Astrocyte (in vitro differentiated cells and primary cell): ENCODE data around the gene KLF17. TPM values are rescaled to one million over a fixed set of nuclear protein-coding genes. Genes with fewer than 3 reads are reported as not detected.

Experiments
- DNase-seq: peaks from one replicate; pipeline ENCODE4 v3.0.0-alpha.2; 2010; ENCODE audit warnings: low read depth
- FAIRE-seq: peaks from 2 replicates; lab custom pipeline; 2011; peaks lifted over from hg19 to GRCh38; lab: Jason Lieb, UNC
- H2AFZ ChIP-seq: 2 replicates; pipeline ENCODE4 v1.6.0; 2012; ENCODE audit warnings: low read depth, low read length, inconsistent platforms
- H3K27ac ChIP-seq: 2 replicates; pipeline ENCODE4 v1.5.1; 2011; ENCODE audit warnings: low read depth, low read length, inconsistent platforms
- H3K27me3 ChIP-seq: 2 replicates; pipeline ENCODE4 v1.6.0; 2011; ENCODE audit warnings: low read length, inconsistent platforms; ENCODE audit not compliant: insufficient read depth
- H3K36me3 ChIP-seq: 2 replicates; pipeline ENCODE4 v1.5.1; 2011; ENCODE audit warnings: low read length, inconsistent platforms; ENCODE audit not compliant: insufficient read depth
- H3K4me1 ChIP-seq: 2 replicates; pipeline ENCODE4 v1.5.1; 2011; ENCODE audit warnings: low read length, inconsistent platforms; ENCODE audit not compliant: insufficient read depth
- H3K4me2 ChIP-seq: 2 replicates; pipeline ENCODE4 v1.6.0; 2012; ENCODE audit warnings: low read length, inconsistent platforms
- H3K4me3 ChIP-seq: 2 replicates; pipeline ENCODE4 v1.5.1; 2011; ENCODE audit warnings: low read depth, mild to moderate bottlenecking, low read length, inconsistent platforms; ENCODE audit not compliant: insufficient read depth
- H3K79me2 ChIP-seq: 2 replicates; pipeline ENCODE4 v1.6.0; 2012; ENCODE audit warnings: mild to moderate bottlenecking, low read length, inconsistent platforms; ENCODE audit not compliant: insufficient read depth
- H3K9ac ChIP-seq: 2 replicates; pipeline ENCODE4 v1.6.0; 2012; ENCODE audit warnings: mild to moderate bottlenecking, low read length, inconsistent platforms
- H3K9me3 ChIP-seq: 2 replicates; pipeline ENCODE4 v1.5.1; 2012; ENCODE audit warnings: low read depth, mild to moderate bottlenecking, low read length, inconsistent platforms; ENCODE audit not compliant: insufficient read depth
- H4K20me1 ChIP-seq: 2 replicates; pipeline ENCODE4 v1.6.0; 2012; ENCODE audit warnings: low read length, inconsistent platforms; ENCODE audit not compliant: insufficient read depth
- H3K27ac Mint-ChIP-seq: one replicate; pipeline ENCODE4 v1.8.0; 2021; ENCODE audit warnings: mild to moderate bottlenecking, mixed read lengths; ENCODE audit not compliant: unreplicated experiment
- H3K27me3 Mint-ChIP-seq: one replicate; pipeline ENCODE4 v1.8.0; 2021; ENCODE audit warnings: low read depth, mixed read lengths; ENCODE audit not compliant: unreplicated experiment
- H3K36me3 Mint-ChIP-seq: one replicate; pipeline ENCODE4 v1.8.0; 2021; ENCODE audit warnings: low read depth, mixed read lengths; ENCODE audit not compliant: unreplicated experiment
- H3K4me1 Mint-ChIP-seq: one replicate; pipeline ENCODE4 v1.8.0; 2021; ENCODE audit warnings: low read depth, mixed read lengths; ENCODE audit not compliant: unreplicated experiment
- H3K4me3 Mint-ChIP-seq: one replicate; pipeline ENCODE4 v1.8.0; 2021; ENCODE audit warnings: mild to moderate bottlenecking, moderate library complexity, mixed read lengths; ENCODE audit not compliant: unreplicated experiment
- H3K9me3 Mint-ChIP-seq: one replicate; pipeline ENCODE4 v1.8.0; 2021; ENCODE audit warnings: mild to moderate bottlenecking, mixed read lengths; ENCODE audit not compliant: unreplicated experiment
- CTCF ChIP-seq: IDR thresholded peaks from 2 replicates; pipeline ENCODE4 v1.5.1; 2011; ENCODE audit warnings: low read depth, mild to moderate bottlenecking, inconsistent platforms, low read length, moderate library complexity; ENCODE audit not compliant: insufficient read depth
- EZH2 ChIP-seq: IDR thresholded peaks from 2 replicates; pipeline ENCODE4 v1.6.1; 2012; ENCODE audit warnings: mild to moderate bottlenecking, low read length, inconsistent platforms; ENCODE audit not compliant: insufficient read depth
- total RNA-seq: library from RNA; stranded (reverse); gene quantifications from 2 replicates; pipeline ENCODE4 v1.2.1, GENCODE V29; 2021

KLF17 gene
- total RNA-seq, 1 donor from 2014 or later, result 0.09 TPM

GRCh38 chr1:44141531-44141930 is 22.9 kb downstream of the KLF17 start, which contains the start of gene KLF18:
Gene KLF18, minus strand, starts transcription at chr1:44141631. Its CDS starts 0 bp downstream, at chr1:44141631.
- FAIRE-seq (no peak), DNase-seq (no peak)
- no peak within 1 kb of the TSS for H3K9ac ChIP-seq
- peaks cover 2% of the 10 kb centered on the region for H3K9me3 ChIP-seq
- no peaks in the 10 kb centered on the region for H3K36me3 Mint-ChIP-seq
- peaks cover 14% of the 10 kb centered on the region for H3K9me3 Mint-ChIP-seq
- H3K36me3 ChIP-seq, result no peaks in the 10 kb centered on the region
- H3K4me3 Mint-ChIP-seq, result no peak within 1 kb of the TSS
- no peak for TF ChIP-seq EZH2
- TF ChIP-seq CTCF, result no peak
- H3K4me2 ChIP-seq, result no peak within 1 kb of the TSS
- H3K27me3 ChIP-seq, result no peaks in the 10 kb centered on the region
- H3K79me2 ChIP-seq, result no peaks in the 10 kb centered on the region
- peaks cover 15% of the 10 kb centered on the region for H3K27me3 Mint-ChIP-seq
- no peak within 1 kb of the TSS for H3K27ac ChIP-seq
- no peaks in the 10 kb centered on the region for H3K4me1 ChIP-seq
- H3K4me3 ChIP-seq, result no peak within 1 kb of the TSS
- H3K4me1 Mint-ChIP-seq, result no peaks in the 10 kb centered on the region
- no peak within 1 kb of the TSS for H3K27ac Mint-ChIP-seq
- H4K20me1 ChIP-seq, result no peaks in the 10 kb centered on the region
- H2AFZ ChIP-seq, result no peak within 1 kb of the TSS

GRCh38 chr1:44144962-44145756 is 26.5 kb downstream of the KLF17 start:
- no peak overlapping the region for H3K4me3 Mint-ChIP-seq
- H4K20me1 ChIP-seq, result no peaks in the 10 kb centered on the region
- peaks cover 15% of the 10 kb centered on the region for H3K9me3 Mint-ChIP-seq
- no peaks in the 10 kb centered on the region for H3K4me1 ChIP-seq
- H3K27ac Mint-ChIP-seq, result no peak overlapping the region
- H3K9ac ChIP-seq, result no peak overlapping the region
- TF ChIP-seq CTCF (no peak), EZH2 (no peak)
- H3K4me2 ChIP-seq, result no peak overlapping the region
- H3K36me3 Mint-ChIP-seq, result no peaks in the 10 kb centered on the region
- H3K4me1 Mint-ChIP-seq, result no peaks in the 10 kb centered on the region
- FAIRE-seq, result no peak
- no peak for DNase-seq
- no peak overlapping the region for H3K27ac ChIP-seq
- H3K36me3 ChIP-seq, result no peaks in the 10 kb centered on the region
- peaks cover 2% of the 10 kb centered on the region for H3K27me3 ChIP-seq
- no peaks in the 10 kb centered on the region for H3K79me2 ChIP-seq
- H3K4me3 ChIP-seq, result no peak overlapping the region
- H2AFZ ChIP-seq, result no peak overlapping the region
- H3K9me3 ChIP-seq, result peaks cover 2% of the 10 kb centered on the region
- peaks cover 15% of the 10 kb centered on the region for H3K27me3 Mint-ChIP-seq
